Panc1 (cell line): ENCODE results near the gene RAB23.

Experiments
- CTCF ChIP-seq: fragments of 450-650 bp; IDR thresholded peaks from 2 replicates; pipeline ENCODE4 v1.5.1; 2017; ENCODE audit warnings: mild to moderate bottlenecking
- POLR2AphosphoS5 ChIP-seq: IDR thresholded peaks from 2 replicates; pipeline ENCODE4 v1.6.1; 2012; ENCODE audit warnings: mild to moderate bottlenecking, low read depth, low read length, moderate library complexity
- SIN3A ChIP-seq: IDR thresholded peaks from 2 replicates; pipeline ENCODE4 v1.6.1; 2012; ENCODE audit warnings: low read depth, mild to moderate bottlenecking, low read length, moderate library complexity, borderline replicate concordance; ENCODE audit not compliant: insufficient read depth

- TF ChIP-seq POLR2AphosphoS5 (no peak), SIN3A (no peak), CTCF (no peak)
Observed at GRCh38 chr6:57174511-57174907, 47.6 kb downstream of the RAB23 start.
